Measurements from ENCODE around the gene MRPS34. TPM values are rescaled to one million over a fixed set of nuclear protein-coding genes. Genes with fewer than 3 reads are reported as not detected.

MRPS34 gene
- total RNA-seq, 3 donors from 2014 or later, result 85.9 to 95.4 (median 87.8) TPM

DNA sequence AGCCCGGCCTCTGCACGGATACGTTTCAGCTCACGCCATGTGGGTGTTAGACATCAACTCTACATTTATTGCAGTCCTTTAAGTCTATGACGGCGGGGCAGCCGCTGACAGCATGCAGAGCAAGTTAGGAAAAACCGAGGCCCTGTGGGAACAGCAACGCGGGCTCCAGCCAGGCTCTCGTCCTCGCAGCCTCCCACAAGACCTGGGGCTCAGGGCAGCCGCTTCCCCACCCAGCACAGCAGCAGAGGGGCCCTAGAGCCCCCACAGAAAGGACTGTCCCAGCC lies 3.7 kb upstream of the MRPS34 start:
- peaks cover 5% of the 10 kb centered on the region for H3K36me3 ChIP-seq
- no peak overlapping the region for H3K27ac ChIP-seq
- no peaks in the 10 kb centered on the region for H3K27me3 ChIP-seq
- H3K4me1 ChIP-seq, result peaks cover 8 to 29% of the 10 kb centered on the region in 2 donors
- TF ChIP-seq POLR2A (IDR thresholded peaks at IDR 0.05) (no peak), POLR2AphosphoS5 (IDR thresholded peaks at IDR 0.05) (no peak)
- TF ChIP-seq, protein P1, sequence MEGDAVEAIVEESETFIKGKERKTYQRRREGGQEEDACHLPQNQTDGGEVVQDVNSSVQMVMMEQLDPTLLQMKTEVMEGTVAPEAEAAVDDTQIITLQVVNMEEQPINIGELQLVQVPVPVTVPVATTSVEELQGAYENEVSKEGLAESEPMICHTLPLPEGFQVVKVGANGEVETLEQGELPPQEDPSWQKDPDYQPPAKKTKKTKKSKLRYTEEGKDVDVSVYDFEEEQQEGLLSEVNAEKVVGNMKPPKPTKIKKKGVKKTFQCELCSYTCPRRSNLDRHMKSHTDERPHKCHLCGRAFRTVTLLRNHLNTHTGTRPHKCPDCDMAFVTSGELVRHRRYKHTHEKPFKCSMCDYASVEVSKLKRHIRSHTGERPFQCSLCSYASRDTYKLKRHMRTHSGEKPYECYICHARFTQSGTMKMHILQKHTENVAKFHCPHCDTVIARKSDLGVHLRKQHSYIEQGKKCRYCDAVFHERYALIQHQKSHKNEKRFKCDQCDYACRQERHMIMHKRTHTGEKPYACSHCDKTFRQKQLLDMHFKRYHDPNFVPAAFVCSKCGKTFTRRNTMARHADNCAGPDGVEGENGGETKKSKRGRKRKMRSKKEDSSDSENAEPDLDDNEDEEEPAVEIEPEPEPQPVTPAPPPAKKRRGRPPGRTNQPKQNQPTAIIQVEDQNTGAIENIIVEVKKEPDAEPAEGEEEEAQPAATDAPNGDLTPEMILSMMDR (IDR thresholded peaks at IDR 0.05), result no peak
- no peaks in the 10 kb centered on the region for H3K9me3 ChIP-seq
- intact Hi-C loops (cut with DNase I; ENCODE audit: low total_unique reads), result no loop called here
- DNase-seq (ENCODE audit: low spot score in 2 of 2), result no peak
- no peak overlapping the region for H3K4me3 ChIP-seq

DNA sequence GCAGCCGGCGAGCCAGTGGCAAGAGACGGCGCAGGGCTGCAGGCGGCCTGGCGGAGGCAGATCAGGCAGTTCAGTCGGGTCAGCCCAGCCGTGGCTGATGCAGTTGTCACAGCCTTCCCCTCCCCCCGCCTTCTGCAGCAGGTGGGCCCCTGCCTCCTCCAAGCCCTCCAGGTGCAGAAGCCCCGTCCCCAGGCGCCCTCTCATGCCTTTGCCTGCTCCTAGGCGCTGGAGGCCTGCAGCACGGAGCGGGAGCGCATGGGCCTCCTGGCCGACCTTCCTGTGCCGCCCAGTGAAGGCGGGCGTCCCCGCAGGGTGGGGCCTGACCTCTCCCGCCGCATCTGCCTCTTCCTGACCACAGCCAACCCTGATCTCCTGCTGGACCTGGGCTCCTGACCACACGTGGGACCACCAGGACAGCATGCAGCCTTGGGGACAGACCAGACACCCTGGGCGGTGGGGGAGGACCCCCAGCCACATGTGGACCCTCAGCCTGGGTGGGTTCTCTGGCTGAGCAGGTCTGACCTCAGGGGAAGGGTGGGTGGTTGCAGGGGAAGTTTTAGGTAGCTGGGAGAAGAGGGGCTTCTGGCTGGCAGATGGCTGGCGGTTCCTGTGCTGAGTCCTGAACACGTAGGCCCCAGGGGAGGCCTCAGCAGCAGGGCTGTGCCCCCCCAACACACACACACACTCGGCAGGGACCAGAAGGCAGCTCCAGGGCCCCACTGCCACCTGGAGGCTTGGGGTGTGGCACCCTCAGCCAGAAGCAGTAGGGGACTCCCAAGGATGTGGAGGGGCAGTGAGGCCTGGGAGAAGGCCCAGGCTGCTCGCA lies 3.1 kb upstream of the MRPS34 start:
- Histone ChIP-seq H3K4me1 (peaks cover 8 to 25% of the 10 kb centered on the region in 2 donors), H3K36me3 (peaks cover 5% of the 10 kb centered on the region), H3K27ac (no peak overlapping the region), H3K9me3 (no peaks in the 10 kb centered on the region), H3K27me3 (no peaks in the 10 kb centered on the region), H3K4me3 (no peak overlapping the region)
- DNase-seq (ENCODE audit: low spot score in 2 of 2), result no peak
- TF ChIP-seq, protein P1 (IDR thresholded peaks at IDR 0.05), result no peak
- no peak for TF ChIP-seq POLR2AphosphoS5 (IDR thresholded peaks at IDR 0.05)
- TF ChIP-seq POLR2A (IDR thresholded peaks at IDR 0.05), result no peak
- intact Hi-C loops (cut with DNase I; ENCODE audit: low total_unique reads), result no loop called here

GRCh38 chr16:1775006-1775845 lies 2.3 kb upstream of the MRPS34 start:
- TF ChIP-seq POLR2AphosphoS5 (IDR thresholded peaks at IDR 0.05) (no peak), POLR2A (IDR thresholded peaks at IDR 0.05) (no peak)
- TF ChIP-seq, protein P1 (IDR thresholded peaks at IDR 0.05), result no peak
- peak overlapping the region in 1 of 2 donors; percentile 94 for H3K27ac ChIP-seq
- no peak for DNase-seq (ENCODE audit: low spot score in 2 of 2)
- no peak overlapping the region for H3K4me3 ChIP-seq
- intact Hi-C loops (cut with DNase I; ENCODE audit: low total_unique reads), result no loop called here
- H3K4me1 ChIP-seq, result peaks cover 10 to 24% of the 10 kb centered on the region in 2 donors
- H3K36me3 ChIP-seq, result peaks cover 5% of the 10 kb centered on the region
- no peaks in the 10 kb centered on the region for H3K27me3 ChIP-seq
- H3K9me3 ChIP-seq, result no peaks in the 10 kb centered on the region

DNA sequence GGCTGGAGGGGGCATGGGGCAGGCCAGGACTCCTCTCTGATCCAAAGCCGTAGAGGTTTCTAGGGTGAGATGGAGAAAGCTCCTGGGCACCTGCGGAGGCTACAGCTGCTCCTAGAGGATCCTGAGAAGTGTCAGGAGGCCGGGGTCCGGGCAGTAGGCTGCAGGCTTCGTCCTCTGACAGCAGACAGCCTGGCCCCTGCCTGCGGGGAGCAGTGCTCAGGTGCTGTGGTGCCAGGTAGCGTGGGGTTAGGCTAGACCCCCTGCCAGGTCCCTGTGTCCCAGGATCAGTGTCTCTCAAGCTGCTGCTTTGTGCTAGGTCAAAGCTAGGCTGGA lies 1.5 kb upstream of the MRPS34 start:
- H3K9me3 ChIP-seq, result no peaks in the 10 kb centered on the region
- no peak for DNase-seq (ENCODE audit: low spot score in 2 of 2)
- H3K36me3 ChIP-seq, result peaks cover 5% of the 10 kb centered on the region
- no peak for TF ChIP-seq POLR2A (IDR thresholded peaks at IDR 0.05)
- no peak for TF ChIP-seq POLR2AphosphoS5 (IDR thresholded peaks at IDR 0.05)
- TF ChIP-seq, protein P1 (IDR thresholded peaks at IDR 0.05), result no peak
- peak overlapping the region in 1 of 2 donors; percentile 94 for H3K27ac ChIP-seq
- no peaks in the 10 kb centered on the region for H3K27me3 ChIP-seq
- intact Hi-C loops (cut with DNase I; ENCODE audit: low total_unique reads), result no loop called here
- peaks cover 16 to 25% of the 10 kb centered on the region in 2 donors for H3K4me1 ChIP-seq
- peak overlapping the region in 2 of 3 donors; percentile 91 to 94 for H3K4me3 ChIP-seq
